AG09319 (cell line): ENCODE results near the gene FRMPD4.

ENCODE experiments used
- DNase-seq: peaks from one replicate; pipeline ENCODE4 v3.0.0-alpha.2; 2010; ENCODE audit warnings: low read depth; ENCODE audit errors: extremely low read depth
- CTCF ChIP-seq: IDR thresholded peaks from 2 replicates; pipeline ENCODE4 v1.5.1; 2011; ENCODE audit warnings: low read depth, mild to moderate bottlenecking, inconsistent platforms, low read length, moderate library complexity

The FRMPD4 gene

GRCh38 chrX:12401252-12401651 is 263.0 kb downstream of the FRMPD4 start:
- no peak for DNase-seq
- TF ChIP-seq CTCF, result no peak

DNA sequence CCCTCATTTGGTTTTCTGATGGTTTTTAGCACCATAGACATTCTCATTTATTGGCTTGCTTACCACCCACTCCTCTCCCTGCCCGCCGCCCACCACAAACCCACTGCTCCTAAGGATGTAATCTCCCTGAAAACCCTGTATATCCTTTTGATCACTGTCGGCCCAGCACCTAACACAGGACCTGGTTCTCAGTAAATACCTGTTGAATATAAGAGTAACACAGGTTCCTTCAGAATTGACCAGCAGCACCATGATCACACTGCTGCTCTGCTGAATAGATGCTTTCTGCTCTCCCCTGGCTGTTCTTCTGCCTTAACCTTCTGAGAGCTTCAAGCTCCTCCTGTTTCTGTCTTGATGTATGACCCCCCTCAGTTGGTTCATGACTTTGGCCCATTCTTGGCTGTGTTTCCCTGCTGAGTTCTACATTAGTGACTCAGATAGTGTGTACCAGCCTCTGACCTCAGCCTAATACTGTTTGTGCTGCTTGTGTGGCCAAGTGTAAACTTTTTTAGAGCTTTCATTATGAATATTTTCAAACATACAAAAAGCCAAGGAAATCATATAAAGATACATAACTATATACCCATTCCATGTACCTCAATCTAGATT is 265.3 kb downstream of the FRMPD4 start:
- TF ChIP-seq CTCF, result no peak
- no peak for DNase-seq

DNA sequence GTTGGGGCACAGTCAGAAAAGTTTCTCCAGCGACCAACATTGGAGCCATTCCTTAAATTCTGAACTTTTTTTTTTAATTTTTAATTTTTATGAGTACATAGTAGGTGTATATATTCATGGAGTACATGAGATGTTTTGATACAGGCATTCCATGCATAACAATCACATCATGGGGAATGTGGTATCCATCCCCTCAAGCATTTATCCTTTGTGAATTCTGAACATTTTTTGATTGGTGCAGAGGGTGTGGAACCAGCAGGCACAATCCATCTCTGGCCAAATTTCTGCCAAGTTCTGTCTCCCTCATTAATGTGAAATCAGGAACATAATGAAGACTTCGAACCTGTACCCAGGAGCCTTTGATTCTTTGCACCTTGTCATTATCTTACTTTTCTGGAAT is 267.0 kb downstream of the FRMPD4 start:
- TF ChIP-seq CTCF, result no peak
- no peak for DNase-seq

DNA sequence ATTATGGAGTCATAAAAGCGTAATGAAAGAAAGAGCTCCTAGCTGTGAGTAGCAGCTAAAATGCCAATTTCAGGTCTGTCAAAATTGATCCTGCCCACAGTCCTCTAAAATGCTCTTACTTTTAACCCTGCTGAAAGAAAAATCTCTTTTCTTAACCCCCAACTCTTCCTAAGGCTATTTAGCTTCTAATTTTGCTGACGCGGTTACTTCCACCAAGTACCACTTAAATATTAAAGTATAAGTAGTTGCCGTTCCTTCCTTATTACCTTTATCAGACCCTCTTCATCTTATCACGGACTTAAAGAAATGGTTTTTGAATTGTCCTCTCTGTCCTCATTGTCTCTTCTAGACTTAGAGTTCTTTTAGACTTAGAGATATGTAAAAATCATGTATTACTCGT is 272.2 kb downstream of the FRMPD4 start:
- DNase-seq, result no peak
- TF ChIP-seq CTCF, result no peak

DNA sequence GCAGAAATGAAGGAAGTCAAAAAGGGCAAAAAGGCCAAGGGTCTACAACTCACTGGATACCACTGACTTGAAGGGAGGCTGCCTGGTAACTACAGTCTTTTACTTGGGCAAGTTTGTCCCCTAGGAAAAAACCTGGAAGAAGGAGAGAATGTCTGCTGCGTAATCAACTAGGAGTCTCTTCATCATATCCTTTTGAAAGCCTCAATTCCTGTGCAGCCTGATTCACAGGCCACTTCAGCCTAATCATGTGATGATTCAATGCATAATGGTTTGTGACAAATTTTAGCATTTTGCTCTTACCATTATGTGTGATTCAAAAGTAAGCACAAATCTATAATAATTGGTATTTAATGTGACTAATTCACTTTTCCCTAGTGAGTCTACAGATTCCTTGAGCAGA is 273.6 kb downstream of the FRMPD4 start:
- TF ChIP-seq CTCF, result no peak

GRCh38 chrX:12412561-12412960 is 274.3 kb downstream of the FRMPD4 start:
- TF ChIP-seq CTCF, result no peak
- DNase-seq, result no peak

More for the DNA sequence above, 273.6 kb downstream of the FRMPD4 start:
- no peak for DNase-seq

GRCh38 chrX:12419591-12419990 is 281.3 kb downstream of the FRMPD4 start:
- no peak for DNase-seq
- TF ChIP-seq CTCF, result no peak
